CD4-positive, alpha-beta T cell treated with Interleukin-6 for 4 hours (primary cell): ENCODE measurements around the gene LRRC43.

Experiments
- DNase-seq: peaks from one replicate; pipeline ENCODE4 v3.0.0-alpha.2; 2020; ENCODE audit warnings: mixed read lengths

Gene LRRC43

DNA sequence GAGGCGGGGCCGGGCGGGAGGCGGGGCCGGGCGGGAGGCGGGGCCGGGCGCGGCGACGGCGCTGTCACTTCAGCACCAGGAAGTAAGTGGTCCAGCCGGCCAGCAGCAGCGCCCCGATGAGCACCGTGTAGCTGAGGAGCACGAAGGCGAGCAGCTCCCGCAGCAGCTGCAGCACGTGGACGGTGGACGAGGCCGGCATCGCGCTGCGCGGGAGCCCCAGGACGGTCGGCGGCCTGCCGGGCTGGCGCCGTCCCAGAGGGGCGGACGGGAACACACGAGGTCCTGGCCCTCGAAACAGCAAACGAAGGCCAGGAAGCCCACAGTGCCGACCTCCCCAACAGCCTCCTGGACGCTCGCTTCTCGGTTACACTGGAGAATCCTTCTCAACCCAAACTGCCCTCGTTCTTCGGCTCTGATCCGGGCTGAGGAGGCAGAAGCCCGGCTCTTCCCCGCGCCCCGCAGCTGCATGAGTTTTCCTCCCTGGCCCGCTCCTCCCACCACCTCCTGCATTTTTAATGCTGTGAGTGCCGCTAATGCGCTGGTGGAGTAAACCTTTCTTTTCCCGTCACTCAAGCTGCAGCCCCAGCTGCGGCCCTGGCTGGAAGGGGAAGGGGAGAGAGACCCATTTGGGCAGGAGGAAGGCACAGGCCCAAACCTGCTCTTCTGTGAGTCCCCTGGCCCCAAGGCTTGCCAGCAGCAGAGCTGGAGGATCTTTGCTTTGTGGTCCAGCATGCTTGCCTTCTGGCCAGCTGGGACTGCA, 43.6 kb downstream of the LRRC43 start:
- no peak for DNase-seq

DNA sequence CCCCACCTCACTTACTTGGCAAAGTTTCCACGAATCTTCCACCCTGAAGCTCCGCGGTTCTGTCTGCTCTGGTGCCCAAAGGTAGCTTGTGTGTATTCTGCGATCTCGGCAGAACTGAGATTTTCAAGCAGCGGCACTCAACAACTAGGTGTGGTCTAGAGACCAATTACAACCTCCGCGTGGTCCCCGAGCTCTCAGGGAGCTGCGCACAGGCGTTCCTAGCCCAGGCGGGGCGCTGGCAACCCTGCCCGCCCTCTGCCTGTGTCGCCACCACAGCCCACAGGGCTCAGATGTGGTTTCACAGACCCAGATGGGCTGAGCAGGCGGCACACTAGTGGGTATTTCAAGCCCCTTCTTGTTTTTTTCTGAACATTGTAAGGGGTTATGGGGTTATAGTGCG, 44.4 kb downstream of the LRRC43 start:
- peak; percentile 40 for DNase-seq

DNA sequence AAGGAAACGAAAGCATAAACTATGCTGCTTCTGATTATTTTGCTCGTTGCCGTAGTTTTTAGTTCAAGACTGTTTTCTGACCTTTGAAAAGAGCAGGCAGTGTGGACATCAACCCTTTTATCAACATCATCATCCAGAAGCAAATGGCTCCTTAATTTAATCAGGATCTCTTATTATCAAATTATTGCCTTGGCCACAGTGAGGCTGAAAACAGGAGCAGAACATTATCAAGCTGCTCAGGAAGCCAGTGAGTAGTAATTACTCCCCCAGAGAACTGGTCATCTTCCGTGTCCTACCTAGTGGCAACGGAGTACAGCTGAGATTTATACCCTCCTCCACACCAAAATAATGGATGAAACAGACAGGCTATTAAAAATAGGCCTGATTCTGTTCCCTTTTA, 45.2 kb downstream of the LRRC43 start:
- DNase-seq = no peak

DNA sequence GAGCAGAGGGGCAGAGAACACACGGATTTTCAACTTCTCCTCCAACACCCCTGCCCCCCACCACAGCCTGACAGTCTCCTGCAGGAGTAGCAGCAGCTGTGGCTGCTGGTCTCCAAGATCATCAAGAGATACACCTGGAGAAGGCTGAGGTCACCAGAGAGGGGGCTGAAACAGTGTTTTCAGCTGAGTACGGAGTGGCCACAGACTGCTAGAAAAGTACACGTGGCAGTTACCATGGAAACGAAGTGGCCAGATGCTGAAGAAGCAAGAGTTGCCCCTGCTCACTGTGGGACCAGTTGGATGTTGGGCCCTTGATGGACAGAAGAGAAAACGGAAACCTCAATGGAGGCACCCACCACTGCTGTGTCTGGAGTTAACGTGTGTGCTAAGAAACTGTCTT, 47.9 kb downstream of the LRRC43 start:
- DNase-seq = no peak

DNA sequence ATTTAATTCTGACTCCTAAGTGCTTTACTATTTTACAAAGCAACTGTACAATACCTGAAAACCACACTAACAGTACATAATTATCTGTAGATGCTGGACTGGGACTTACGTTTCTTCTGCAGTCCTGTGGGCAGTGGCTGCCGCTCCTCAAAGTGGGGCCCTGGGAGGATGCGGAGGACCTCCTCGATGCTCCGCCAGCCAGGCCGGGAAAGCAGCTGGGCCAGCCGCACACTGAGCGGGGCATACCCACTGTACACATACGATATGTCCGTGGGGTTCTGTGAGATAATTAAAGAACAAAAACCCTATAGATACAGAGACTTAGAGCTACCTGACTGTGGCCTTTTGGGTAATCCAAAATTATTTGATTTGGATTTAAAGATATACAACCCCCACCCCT, 49.8 kb downstream of the LRRC43 start:
- DNase-seq = no peak

DNA sequence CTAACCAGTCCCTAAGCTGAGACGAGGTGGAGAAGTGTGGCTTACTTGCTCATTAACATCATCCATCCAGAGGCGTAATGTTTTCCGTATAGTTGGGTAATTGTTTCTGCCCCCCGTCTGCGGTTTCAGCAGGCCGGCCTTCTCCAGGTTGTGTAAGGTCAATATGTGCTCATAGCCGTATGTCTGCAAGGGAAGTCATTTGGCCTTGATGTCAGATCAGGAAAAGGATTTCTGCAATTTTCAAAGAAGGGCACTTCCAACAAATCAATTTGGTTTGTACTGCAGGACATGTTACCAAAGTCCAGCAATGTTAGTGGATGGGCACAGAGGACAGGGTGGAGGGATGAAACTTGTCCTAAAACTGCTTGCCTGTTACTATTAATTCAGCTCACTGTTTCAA, 52.8 kb downstream of the LRRC43 start:
- no peak for DNase-seq

DNA sequence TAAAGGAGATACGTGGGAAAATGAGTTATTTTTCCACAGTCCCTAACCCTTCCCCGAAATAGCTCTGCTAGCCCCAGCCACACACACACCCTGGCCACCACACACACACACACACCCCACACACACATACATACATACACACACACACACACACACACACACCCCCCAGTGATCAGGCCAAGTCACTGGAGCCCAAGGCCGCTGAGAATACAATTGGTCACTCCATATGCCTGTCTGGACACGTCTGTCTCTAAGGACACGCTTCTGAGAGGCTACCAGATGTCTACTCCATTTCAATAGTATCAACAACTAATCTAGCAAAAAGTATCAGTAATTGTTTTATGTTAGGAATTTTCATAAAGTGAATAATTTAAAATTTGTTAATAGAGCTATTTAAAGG, 55.9 kb downstream of the LRRC43 start:
- DNase-seq = no peak

DNA sequence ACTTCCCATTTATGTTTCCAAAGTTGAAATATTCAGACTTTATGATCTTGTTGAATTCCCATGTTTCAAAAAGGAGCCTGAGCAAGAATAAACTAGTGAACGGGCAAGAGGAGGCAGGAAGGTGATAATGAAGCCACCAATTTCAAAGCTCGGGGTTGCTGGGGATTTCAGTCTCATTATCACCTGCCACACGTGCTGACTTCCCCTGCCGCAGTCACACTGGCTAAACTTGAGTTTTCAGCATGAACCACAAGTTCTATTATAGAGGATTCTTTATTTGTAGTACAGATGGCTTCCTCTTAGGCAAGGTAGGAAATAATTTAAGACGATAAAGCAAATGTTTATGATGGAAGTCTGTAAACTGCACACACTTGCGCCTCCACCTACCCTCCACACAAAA, 61.0 kb downstream of the LRRC43 start:
- DNase-seq = peak; percentile 24

DNA sequence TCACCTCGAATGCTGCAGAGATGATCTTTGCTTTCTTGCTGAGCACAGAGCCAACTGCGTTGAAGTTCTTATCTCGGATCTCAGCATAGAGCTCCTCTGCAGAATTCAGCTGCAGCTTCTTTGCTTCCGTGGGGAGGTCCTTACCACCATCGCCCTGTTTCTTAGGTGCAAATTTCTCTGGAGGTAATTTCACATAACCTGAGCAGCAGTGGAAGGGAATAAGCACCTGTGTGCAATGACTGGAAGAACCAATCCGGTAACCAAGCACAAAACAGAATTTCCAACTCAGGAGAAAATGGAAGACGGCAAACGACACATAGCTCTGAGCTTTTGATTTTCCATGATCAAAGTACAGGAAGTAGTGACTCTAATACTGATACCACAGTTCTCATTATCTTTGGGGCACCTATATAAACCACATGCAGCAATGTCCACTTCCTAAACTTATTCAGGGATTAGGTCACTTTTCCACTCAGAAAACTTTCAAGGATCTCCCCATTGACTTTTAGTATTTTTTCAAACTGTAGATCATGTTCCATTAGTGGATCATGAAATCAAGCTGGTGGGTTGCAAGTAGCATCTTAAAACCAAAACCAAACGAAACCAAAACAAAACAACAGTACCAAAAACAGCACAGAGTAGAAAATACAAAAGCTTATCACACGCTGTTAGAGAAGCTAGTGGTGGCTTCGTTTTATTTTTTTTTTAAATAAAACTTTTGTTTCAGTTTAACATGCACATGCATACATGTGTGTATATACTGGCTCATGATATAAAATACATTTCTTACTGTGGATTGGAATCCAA, 61.8 kb downstream of the LRRC43 start:
- DNase-seq = peak; percentile 30

DNA sequence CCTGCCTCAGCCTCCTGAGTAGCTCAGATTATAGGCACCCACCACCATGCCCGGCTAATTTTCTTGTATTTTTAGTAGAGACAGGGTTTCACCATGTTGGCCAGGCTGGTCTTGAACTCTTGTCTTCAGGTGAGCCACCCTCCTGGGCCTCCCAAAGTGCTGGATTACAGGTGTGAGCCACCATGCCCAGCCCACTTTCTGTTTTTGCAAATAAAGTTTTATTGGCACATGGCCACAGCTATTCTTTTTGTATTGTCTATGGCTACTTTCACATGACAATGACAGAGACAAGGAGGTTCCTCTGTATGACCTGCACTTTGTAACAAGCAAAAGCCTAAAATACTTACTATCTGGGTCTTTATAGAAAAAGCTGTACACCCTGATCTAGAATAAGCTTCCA, 62.6 kb downstream of the LRRC43 start:
- no peak for DNase-seq

DNA sequence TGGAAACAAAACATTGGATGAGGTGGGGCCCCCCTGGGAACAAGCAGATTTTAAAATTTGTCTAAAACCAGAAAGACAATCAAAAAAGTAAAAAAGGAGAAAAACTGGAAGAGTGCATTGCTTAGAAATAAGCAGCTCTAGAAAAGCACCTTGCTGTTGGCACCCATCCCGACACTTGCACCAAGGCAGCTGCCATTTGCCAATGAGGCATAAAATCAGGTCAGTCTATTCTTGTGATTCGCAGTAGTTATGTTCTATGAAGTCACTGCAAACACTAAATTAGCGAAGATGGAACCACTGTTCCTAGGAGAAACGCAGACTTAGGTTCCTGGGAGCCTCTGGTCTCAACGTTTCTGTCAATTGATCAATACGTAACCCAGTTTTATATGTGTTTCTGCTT, 67.1 kb downstream of the LRRC43 start:
- no peak for DNase-seq

DNA sequence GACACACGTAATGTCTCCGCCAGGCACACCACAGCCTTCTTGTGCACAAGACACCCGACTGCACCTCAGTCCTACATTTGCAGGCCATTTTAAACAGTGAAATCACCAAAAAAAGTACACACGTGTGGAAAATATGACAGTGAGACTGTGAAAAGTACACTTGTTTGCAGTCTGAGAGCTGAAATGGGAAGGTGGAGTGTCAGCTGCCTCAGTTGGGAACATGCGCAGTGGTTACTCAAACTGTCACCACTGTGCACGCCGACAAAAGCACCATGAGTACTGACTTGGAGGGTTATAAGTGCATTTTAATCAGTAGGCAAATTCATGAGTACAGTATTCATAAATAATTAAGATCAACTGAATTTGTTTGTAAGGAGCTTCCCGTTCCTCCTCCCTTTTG, 67.6 kb downstream of the LRRC43 start:
- DNase-seq = no peak
